Uterus (tissue), 4 donors: ENCODE measurements around the gene KLK10. TPM values are rescaled to one million over a fixed set of nuclear protein-coding genes. Genes with fewer than 3 reads are reported as not detected.

ENCODE experiments used
- total RNA-seq, 4 donors: library from RNA; depleted of rRNA in 3 of 4; stranded (reverse); fragments of >200 nt in 3 of 4; gene quantifications; one replicate each; pipeline versions ENCODE4 v1.1.0 to v1.2.4, GENCODE V29; 2014 to 2023
- donor health status: DM: yes; HTN: yes; CAD: no.

Gene KLK10
- total RNA-seq, 4 donors from 2014 or later, result 3.8 to 4.1 TPM; not detected in 2

Other genes with a start within 250 kb of the KLK10 start
- gene GPR32, start 249.2 kb downstream of the KLK10 start, total RNA-seq, result not detected
- gene ACP4, start 229.3 kb downstream of the KLK10 start, total RNA-seq, result not detected
- gene KLK1, start 195.9 kb downstream of the KLK10 start, total RNA-seq, result under 1 TPM in 1 of 4 donors, not detected in 3; 0.82 TPM
- gene KLK15, start 186.1 kb downstream of the KLK10 start, total RNA-seq, result not detected
- gene KLK3, start 164.8 kb downstream of the KLK10 start, total RNA-seq, result 1 to 10 TPM in 1 of 4 donors, not detected in 3; 1.4 TPM
- gene KLK2, start 146.3 kb downstream of the KLK10 start, total RNA-seq, result under 1 TPM in 1 of 4 donors, not detected in 3; 0.41 TPM
- gene KLK4, start 108.3 kb downstream of the KLK10 start, total RNA-seq, result 1 to 10 TPM in 1 of 4 donors, not detected in 3; 3.4 TPM
- 1 to 10 TPM in 1 of 4 donors, under 1 TPM in 1, not detected in 2; 0.69 to 1.0 TPM for gene KLK5, start 66.7 kb downstream of the KLK10 start, total RNA-seq
- gene KLK6, start 50.1 kb downstream of the KLK10 start, total RNA-seq, result 1 to 10 TPM in 1 of 4 donors, under 1 TPM in 1, not detected in 2; 0.46 to 1.0 TPM
- 1 to 10 TPM in 1 of 4 donors, under 1 TPM in 1, not detected in 2; 0.14 to 1.1 TPM for gene KLK7, start 35.8 kb downstream of the KLK10 start, total RNA-seq
- gene KLK8, start 18.1 kb downstream of the KLK10 start, total RNA-seq, result 1 to 10 TPM in 1 of 4 donors, not detected in 3; 4.8 TPM
- 1 to 10 TPM in 2 of 4 donors, not detected in 2; 1.3 to 2.0 TPM for gene KLK11, start 6.9 kb upstream of the KLK10 start, total RNA-seq
- gene KLK12, start 15.3 kb upstream of the KLK10 start, total RNA-seq, result not detected
- not detected for gene KLK13, start 45.4 kb upstream of the KLK10 start, total RNA-seq
- gene KLK14, start 63.2 kb upstream of the KLK10 start, total RNA-seq, result under 1 TPM in 1 of 4 donors, not detected in 3; 0.76 TPM
- 10 to 100 TPM in 1 of 4 donors, 1 to 10 TPM in 2, not detected in 1; 7.8 to 27.7 (median 8.4) TPM for gene CTU1, start 88.7 kb upstream of the KLK10 start, total RNA-seq
- 1 to 10 TPM in 3 of 4 donors, under 1 TPM in 1; 0.51 to 2.6 (median 1.7) TPM for gene SIGLEC9, start 105.2 kb upstream of the KLK10 start, total RNA-seq
- gene SIGLEC7, start 122.6 kb upstream of the KLK10 start, total RNA-seq, result under 1 TPM in 2 of 4 donors, not detected in 2; 0.14 to 0.59 TPM
- 1 to 10 TPM in 2 of 4 donors, under 1 TPM in 1, not detected in 1; 0.26 to 3.3 (median 3.0) TPM for gene CD33, start 205.4 kb upstream of the KLK10 start, total RNA-seq
- under 1 TPM in 1 of 4 donors, not detected in 3; 0.55 TPM for gene SIGLECL1, start 231.4 kb upstream of the KLK10 start, total RNA-seq